Measurements from ENCODE around the gene SNPH.
A peak's percentile ranks its signal among the peaks of the same experiment; 100 is the strongest.
"Not testable (repeated sequence)": the region's sequence is repeated elsewhere in the genome, so short reads cannot be mapped to it uniquely, and the experiment has no call there.

Gene SNPH

GRCh38 chr20:1266167-1266973, at the start of gene SNPH:
Gene SNPH (plus strand): TSS chr20:1266294. CDS start chr20:1296240, 29,946 bp downstream.
- peak in 1 of 2 donors; percentile 4 for DNase-seq

GRCh38 chr20:1216527-1217427, 49.3 kb upstream of the SNPH start:
- not testable (repeated sequence) for DNase-seq

GRCh38 chr20:1222750-1223149, 43.3 kb upstream of the SNPH start:
- DNase-seq: not testable (repeated sequence)

GRCh38 chr20:1224205-1224890, 41.7 kb upstream of the SNPH start:
- no peak for DNase-seq

GRCh38 chr20:1225263-1225782, 40.8 kb upstream of the SNPH start:
- DNase-seq: no peak

- DNase-seq: peak in 1 of 2 donors; percentile 47
These were observed 40.1 kb upstream of the SNPH start, which contains the start of gene RAD21L1 for GRCh38 chr20:1225783-1226654. Gene RAD21L1 (plus strand): TSS chr20:1226044. CDS start chr20:1228454, 2,410 bp downstream.

GRCh38 chr20:1229541-1229940, 36.6 kb upstream of the SNPH start:
- no peak for DNase-seq

GRCh38 chr20:1232286-1233111, 33.6 kb upstream of the SNPH start:
- no peak for DNase-seq

GRCh38 chr20:1240549-1240948, 25.5 kb upstream of the SNPH start:
- DNase-seq: no peak

GRCh38 chr20:1241456-1241855, 24.6 kb upstream of the SNPH start:
- no peak for DNase-seq

GRCh38 chr20:1242099-1242498, 24.0 kb upstream of the SNPH start:
- DNase-seq: no peak

GRCh38 chr20:1242530-1242929, 23.6 kb upstream of the SNPH start:
- DNase-seq: no peak

GRCh38 chr20:1245578-1245977, 20.5 kb upstream of the SNPH start:
- DNase-seq: no peak

- DNase-seq: no peak
These were observed 18.4 kb upstream of the SNPH start for GRCh38 chr20:1247689-1248088.

GRCh38 chr20:1250282-1250681, 15.8 kb upstream of the SNPH start:
- DNase-seq: not testable (repeated sequence)

GRCh38 chr20:1252416-1252815, 13.7 kb upstream of the SNPH start:
- DNase-seq: no peak

- DNase-seq: no peak
These were observed 11.8 kb upstream of the SNPH start for GRCh38 chr20:1254254-1254653.

- DNase-seq: no peak
These were observed 10.4 kb upstream of the SNPH start for GRCh38 chr20:1255675-1256074.

- DNase-seq: no peak
These were observed 2.2 kb upstream of the SNPH start for GRCh38 chr20:1263853-1264252.

- no peak for DNase-seq
These were observed 1.4 kb upstream of the SNPH start for GRCh38 chr20:1264727-1265126.
